PFSK-1 (cell line): ENCODE data around the gene EIPR1.

Experiments used
- FOXP2 ChIP-seq: optimal IDR thresholded peaks from 2 replicates; pipeline ENCODE3; 2011; ENCODE audit warnings: borderline replicate concordance, control low read depth, inconsistent platforms; ENCODE audit not compliant: insufficient read depth; ENCODE audit errors: extremely low read length, extremely low read depth
- POLR2AphosphoS5 ChIP-seq: IDR thresholded peaks from 2 replicates; pipeline ENCODE4 v1.6.1; 2012; ENCODE audit warnings: low read depth, mild to moderate bottlenecking, control low read depth, low read length, moderate library complexity
- SIN3A ChIP-seq: IDR thresholded peaks from 2 replicates; pipeline ENCODE4 v1.6.1; 2012; ENCODE audit warnings: mild to moderate bottlenecking, low read length, moderate library complexity, borderline replicate concordance; ENCODE audit not compliant: insufficient read depth
- TAF1 ChIP-seq: IDR thresholded peaks from 2 replicates; pipeline ENCODE4 v1.6.1; 2012; ENCODE audit warnings: low read length, control low read depth, borderline replicate concordance; ENCODE audit not compliant: insufficient read depth
- TF ChIP-seq, protein P1 (sequence below), 2 experiments: IDR thresholded peaks; 2 replicates each; pipeline versions ENCODE4 v1.6.1 to v1.8.0; 2011 to 2012; ENCODE audit warnings: low read depth in 2 of 2, low read length in 2 of 2, control low read depth in 1 of 2, inconsistent platforms in 1 of 2, mild to moderate bottlenecking in 1 of 2, moderate library complexity in 1 of 2; ENCODE audit not compliant: insufficient read depth in 1 of 2

The EIPR1 gene

DNA sequence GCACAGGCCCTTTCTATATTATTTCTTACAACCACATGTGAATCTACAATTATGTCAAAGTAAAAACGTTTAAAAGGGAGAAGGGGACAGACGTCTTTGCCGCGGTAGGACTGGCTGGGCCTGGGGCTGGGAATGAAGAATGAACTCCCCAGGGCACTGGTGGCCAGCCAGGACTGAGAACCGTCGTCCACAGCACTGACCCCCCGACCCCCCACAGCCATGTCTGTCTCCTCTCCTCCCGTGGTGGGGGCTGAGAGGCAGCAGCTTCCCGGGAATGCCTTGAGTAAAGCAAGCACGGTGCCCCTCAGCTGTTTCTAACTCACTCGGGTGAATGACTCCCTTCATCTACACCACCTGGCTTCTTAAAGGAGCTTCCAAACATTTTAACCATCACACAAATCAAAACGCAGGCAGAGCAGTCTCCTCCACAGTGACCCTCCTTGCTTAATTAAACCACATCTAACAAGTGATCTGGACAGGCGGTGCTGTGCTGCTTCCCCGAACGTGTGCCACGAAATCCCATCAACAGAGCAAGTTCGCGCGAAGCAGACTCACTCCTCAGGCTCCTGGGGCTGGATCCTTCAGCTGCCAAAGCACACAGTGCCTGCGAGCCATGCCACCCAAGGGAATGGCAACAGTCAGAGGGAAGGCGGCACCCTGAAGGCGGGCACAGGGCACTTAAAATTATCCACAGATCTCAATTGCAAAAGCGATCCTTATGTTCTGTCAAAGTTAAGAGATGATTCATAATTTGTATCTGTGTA, 217.7 kb downstream of the EIPR1 start:
- TF ChIP-seq TAF1 (no peak), SIN3A (no peak), POLR2AphosphoS5 (no peak), FOXP2 (no peak)

DNA sequence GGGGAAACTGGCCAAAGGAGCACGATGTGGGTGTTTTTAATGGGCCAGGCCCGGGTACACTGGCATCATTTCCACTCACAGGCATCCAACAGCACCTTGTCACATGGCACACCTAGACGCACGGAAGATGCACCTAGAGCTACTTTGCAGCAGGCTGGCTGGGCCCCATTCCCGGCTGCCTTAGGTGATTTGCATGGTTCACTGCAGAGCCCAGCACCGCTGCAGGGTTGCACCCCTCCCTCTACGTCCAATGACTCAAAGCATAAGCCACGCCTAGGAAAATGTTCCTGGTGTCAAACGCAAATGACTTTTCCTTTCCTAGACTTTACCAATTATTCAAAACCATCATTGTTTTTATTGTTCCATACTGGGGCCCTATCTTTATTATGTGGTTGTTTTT, 222.9 kb downstream of the EIPR1 start:
- TF ChIP-seq POLR2AphosphoS5 (no peak), TAF1 (no peak), SIN3A (no peak), FOXP2 (no peak)
- TF ChIP-seq, protein P1, sequence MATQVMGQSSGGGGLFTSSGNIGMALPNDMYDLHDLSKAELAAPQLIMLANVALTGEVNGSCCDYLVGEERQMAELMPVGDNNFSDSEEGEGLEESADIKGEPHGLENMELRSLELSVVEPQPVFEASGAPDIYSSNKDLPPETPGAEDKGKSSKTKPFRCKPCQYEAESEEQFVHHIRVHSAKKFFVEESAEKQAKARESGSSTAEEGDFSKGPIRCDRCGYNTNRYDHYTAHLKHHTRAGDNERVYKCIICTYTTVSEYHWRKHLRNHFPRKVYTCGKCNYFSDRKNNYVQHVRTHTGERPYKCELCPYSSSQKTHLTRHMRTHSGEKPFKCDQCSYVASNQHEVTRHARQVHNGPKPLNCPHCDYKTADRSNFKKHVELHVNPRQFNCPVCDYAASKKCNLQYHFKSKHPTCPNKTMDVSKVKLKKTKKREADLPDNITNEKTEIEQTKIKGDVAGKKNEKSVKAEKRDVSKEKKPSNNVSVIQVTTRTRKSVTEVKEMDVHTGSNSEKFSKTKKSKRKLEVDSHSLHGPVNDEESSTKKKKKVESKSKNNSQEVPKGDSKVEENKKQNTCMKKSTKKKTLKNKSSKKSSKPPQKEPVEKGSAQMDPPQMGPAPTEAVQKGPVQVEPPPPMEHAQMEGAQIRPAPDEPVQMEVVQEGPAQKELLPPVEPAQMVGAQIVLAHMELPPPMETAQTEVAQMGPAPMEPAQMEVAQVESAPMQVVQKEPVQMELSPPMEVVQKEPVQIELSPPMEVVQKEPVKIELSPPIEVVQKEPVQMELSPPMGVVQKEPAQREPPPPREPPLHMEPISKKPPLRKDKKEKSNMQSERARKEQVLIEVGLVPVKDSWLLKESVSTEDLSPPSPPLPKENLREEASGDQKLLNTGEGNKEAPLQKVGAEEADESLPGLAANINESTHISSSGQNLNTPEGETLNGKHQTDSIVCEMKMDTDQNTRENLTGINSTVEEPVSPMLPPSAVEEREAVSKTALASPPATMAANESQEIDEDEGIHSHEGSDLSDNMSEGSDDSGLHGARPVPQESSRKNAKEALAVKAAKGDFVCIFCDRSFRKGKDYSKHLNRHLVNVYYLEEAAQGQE (IDR thresholded peaks at IDR 0.05; ENCODE audit: insufficient read depth in 1 of 2, low read depth in 2 of 2, low read length in 2 of 2): no peak

DNA sequence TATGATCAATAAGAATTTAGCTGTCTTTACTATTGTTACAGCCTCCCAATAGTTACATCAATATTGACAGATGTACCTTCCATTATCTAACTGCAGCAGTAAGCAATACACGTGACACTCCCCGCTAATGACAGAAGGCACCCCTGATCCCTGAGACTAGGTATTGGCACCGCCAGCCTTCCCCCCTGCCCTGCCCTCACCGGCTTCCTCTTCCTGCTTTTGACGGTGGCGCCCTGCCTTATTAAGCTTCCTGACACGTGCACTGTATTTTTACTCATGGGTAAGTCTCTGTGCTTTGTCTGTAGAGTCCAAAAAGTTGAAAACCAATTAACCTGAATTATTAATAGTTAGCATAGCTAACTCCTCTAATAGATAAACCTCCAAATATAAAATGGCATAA, 223.5 kb downstream of the EIPR1 start:
- no peak for TF ChIP-seq FOXP2
- TF ChIP-seq TAF1: no peak
- TF ChIP-seq POLR2AphosphoS5: no peak
- TF ChIP-seq, protein P1 (IDR thresholded peaks at IDR 0.05; ENCODE audit: insufficient read depth in 1 of 2, low read depth in 2 of 2, low read length in 2 of 2): no peak
- TF ChIP-seq SIN3A: no peak

DNA sequence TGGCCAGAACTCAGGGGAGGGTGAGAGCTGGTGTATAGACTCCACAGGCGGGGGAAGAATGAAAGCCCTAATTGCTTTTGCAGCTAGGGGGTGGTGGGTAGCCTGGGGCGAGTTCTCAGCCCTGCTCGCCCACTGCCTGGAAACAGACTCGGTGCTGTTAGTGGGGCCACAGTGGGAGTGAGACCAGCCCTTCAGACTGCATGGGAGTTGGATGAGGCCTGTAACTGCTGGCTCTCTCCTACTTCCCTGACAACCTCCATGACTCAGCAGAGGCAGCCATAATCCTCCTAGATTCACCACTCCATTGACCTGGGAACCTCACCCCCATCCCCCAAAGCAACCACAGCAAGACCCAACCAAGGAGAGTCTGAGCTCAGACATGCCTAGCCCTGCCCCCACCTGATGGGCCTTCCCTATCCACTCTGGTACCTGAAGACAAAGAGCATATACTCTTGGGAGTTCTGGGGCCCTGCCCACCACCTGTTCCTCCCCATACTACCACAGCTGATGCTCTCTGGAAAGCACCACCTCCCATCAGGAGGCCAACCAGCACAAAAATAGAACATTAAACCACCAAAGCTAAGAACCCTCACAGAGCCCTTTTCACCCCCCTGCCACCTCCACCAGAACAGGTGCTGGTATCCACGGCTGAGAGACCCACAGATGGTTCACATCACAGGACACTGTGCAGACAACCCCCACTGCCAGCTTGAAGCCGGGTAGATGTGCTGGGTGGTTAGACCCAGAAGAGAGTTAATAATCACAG, 226.3 kb downstream of the EIPR1 start:
- TF ChIP-seq, protein P1 (IDR thresholded peaks at IDR 0.05; ENCODE audit: insufficient read depth in 1 of 2, low read depth in 2 of 2, low read length in 2 of 2): no peak
- TF ChIP-seq SIN3A (no peak), FOXP2 (no peak), TAF1 (no peak), POLR2AphosphoS5 (no peak)

DNA sequence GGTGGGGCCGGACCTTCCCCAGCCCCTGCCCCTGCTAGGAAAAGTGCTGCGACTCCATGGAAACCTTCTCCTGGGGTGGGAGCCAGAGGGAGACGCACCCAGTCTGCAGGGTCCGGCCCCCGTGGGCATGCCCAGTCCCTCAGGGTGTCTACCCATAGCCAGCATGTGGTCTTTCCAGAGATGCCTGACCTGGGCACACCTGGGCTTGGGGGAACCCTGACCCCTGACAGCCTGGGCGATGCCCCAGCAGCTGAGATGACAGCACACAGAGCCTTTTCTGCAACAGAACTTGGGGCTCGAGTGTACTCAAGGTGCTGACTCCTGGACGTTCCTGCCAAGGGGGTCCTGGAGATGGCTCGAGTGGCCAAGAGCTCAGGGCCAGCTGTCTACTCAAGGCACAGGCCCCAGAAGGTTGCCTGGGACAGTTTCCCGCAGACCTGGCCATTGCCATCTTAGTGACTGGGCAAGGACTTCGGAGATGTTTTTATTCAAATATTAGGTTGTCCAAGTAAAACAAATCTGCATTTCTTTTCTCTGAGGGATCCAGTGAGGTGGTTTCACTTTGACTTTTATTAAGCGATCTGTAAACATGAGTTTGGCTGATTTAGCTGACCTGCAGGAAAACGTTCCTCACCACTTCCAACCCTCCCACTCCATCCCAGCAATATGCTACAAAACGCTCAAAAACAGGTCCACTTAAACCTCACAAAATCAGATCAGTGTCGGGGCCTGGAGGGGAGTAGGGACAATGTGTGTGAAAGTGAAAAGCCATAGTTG, 228.0 kb downstream of the EIPR1 start:
- no peak for TF ChIP-seq POLR2AphosphoS5
- no peak for TF ChIP-seq FOXP2
- TF ChIP-seq, protein P1 (IDR thresholded peaks at IDR 0.05; ENCODE audit: insufficient read depth in 1 of 2, low read depth in 2 of 2, low read length in 2 of 2): no peak
- TF ChIP-seq SIN3A: no peak
- no peak for TF ChIP-seq TAF1
